ENCODE measurements around the gene DECR2.

Gene DECR2

DNA sequence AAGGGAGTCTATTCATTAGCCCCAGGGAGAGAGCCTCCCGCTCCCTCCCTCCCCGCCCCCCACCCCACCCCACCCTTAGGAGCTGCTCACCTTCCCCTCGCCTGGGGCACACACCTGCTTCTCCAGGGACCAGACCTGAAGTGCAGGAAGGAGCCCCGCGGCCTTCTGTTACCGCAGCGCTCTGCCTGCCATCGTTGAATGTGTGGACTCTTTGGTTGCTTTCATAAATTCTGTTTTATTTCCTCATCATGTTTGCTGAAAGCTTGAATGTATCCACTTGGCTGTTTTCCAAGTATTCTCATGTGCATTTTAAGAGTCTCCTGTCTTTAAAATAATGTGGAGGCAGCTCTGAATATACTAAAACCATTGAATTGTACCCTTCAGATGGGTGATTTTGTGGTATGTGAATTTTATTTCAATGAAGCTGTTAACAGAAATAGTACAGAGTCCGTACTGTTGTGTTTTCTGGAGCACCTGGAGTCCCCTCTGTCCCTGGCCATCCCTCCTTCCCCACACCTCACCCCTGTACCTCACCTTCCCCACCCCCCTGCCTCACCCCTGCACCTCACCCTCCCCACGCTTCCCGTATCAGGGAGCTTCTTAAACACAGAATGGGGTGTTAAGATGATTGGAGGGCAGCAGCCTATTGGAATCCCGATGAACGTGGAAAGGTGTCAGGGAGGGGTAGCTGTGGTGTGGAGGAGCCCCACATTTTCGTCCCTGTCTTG is 49.3 kb downstream of the DECR2 start:
- peak; percentile 96 for DNase-seq

DNA sequence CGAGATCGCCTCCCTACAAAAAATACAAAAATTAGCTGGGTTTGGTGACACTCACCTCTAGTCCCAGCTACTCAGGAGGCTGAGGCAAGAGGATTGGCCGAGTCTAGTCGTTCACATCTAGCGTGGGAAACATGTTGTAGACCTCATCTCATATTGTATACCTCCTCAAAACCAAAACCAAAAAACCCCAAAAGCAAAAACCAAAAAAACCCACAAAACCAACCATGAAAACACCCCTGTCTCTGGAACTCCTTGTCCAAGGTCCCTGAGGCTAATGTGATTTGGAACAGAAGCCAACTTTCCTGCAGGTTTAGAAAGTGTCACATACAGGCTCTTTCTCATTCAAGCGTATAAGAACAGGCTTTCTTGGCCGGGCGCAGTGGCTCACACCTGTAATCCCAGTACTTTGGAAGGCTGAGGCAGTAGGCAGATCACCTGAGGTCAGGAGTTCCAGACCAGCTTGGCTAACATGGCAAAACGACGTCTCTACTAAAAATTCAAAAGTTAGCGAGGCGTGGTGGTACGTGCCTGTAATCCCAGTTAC is 52.8 kb downstream of the DECR2 start:
- DNase-seq, result no peak

DNA sequence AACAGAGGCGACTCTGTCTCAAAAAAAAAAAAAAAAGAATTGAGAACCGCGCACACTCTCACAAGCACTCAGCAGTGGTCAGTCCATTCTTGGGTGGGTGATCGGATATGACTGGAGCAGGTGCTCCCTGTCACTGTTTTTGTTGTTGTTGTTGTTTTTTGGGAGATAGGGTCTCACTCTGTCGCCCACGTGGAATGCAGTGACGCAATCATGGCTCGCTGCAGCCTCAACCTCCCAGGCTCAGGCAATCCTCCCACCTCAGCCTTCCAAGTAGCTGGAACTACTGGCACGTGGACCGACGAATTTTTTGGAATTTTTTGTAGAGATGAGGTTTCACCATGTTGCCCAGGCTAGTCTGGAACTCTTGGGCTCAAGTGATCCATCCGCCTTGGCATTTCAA is 53.8 kb downstream of the DECR2 start:
- DNase-seq, result no peak

- no peak for DNase-seq
These were observed 55.3 kb downstream of the DECR2 start for GRCh38 chr16:456891-457483.

DNA sequence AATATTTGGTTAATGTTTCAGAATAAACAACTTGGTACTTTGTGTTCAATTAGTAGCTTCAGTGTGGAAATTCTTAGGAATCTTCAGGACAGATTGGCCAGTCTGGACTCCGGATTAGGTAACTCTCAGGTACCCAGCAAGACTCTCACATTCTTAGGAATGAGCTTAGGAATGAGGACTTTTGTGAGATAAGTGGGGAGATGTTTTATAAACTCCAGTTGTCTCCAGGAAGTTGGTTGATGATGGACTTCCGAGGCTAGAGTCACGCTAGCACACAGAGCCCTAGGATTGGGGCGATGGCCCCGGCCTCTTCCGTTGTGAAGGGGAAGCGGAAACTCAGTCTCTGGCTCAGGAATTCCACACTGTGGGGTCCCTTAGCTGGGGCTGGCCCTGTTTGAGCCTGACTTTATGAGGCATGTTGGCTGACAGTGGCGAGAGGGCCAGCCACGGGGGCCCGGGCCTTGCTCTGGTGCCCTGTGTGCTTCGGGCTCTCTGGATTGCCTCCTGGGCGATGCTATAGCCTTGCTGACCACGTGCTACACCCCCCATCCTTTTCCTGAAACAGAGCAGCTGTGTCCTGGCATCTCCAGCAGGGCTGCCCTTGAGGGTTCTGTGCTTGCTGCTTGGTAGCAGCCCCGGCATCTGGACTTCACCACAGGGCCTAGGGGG is 56.2 kb downstream of the DECR2 start:
- no peak for DNase-seq

GRCh38 chr16:459761-460160 is 58.1 kb downstream of the DECR2 start:
- no peak for DNase-seq

- no peak for DNase-seq
These were observed 59.1 kb downstream of the DECR2 start for GRCh38 chr16:460787-461186.

Data from DMS153 (cell line).